HG03460 (cell line): Measurements from ENCODE around the gene CACNA1F.

Experiments used
- ATAC-seq: cut with Tn5 transposase; IDR thresholded peaks from one replicate; pipeline ENCODE4 v1.9.1; 2021; ENCODE audit not compliant: unreplicated experiment

Gene CACNA1F

GRCh38 chrX:49231333-49232000 lies 1.7 kb downstream of the CACNA1F start:
- no peak for ATAC-seq

- ATAC-seq = peak; percentile 66
Measured at GRCh38 chrX:49230500-49231232, 2.5 kb downstream of the CACNA1F start.

GRCh38 chrX:49228185-49228584 lies 5.0 kb downstream of the CACNA1F start:
- ATAC-seq = no peak

GRCh38 chrX:49227726-49228125 lies 5.4 kb downstream of the CACNA1F start:
- ATAC-seq = no peak

GRCh38 chrX:49226946-49227345 lies 6.2 kb downstream of the CACNA1F start:
- ATAC-seq = no peak

- no peak for ATAC-seq
Measured at GRCh38 chrX:49225858-49226257, 7.3 kb downstream of the CACNA1F start.

- no peak for ATAC-seq
Measured at GRCh38 chrX:49221868-49222267, 11.3 kb downstream of the CACNA1F start.

- no peak for ATAC-seq
Measured at GRCh38 chrX:49220100-49220499, 13.0 kb downstream of the CACNA1F start.

- no peak for ATAC-seq
Measured at GRCh38 chrX:49214996-49215526, 18.1 kb downstream of the CACNA1F start.

- ATAC-seq = no peak
Measured at GRCh38 chrX:49214416-49214815, 18.7 kb downstream of the CACNA1F start.

GRCh38 chrX:49212861-49213260 lies 20.3 kb downstream of the CACNA1F start:
- ATAC-seq = no peak

- ATAC-seq = no peak
Measured at GRCh38 chrX:49212209-49212608, 20.9 kb downstream of the CACNA1F start.

- ATAC-seq = no peak
Measured at GRCh38 chrX:49211074-49211473, 22.1 kb downstream of the CACNA1F start.

- ATAC-seq = no peak
Measured at GRCh38 chrX:49210406-49210805, 22.7 kb downstream of the CACNA1F start.

- no peak for ATAC-seq
Measured at GRCh38 chrX:49209434-49210251, 23.5 kb downstream of the CACNA1F start.

GRCh38 chrX:49208399-49208798 lies 24.7 kb downstream of the CACNA1F start:
- no peak for ATAC-seq

GRCh38 chrX:49206543-49206942 lies 26.6 kb downstream of the CACNA1F start:
- ATAC-seq = no peak

- ATAC-seq = no peak
Measured at GRCh38 chrX:49205443-49205842, 27.7 kb downstream of the CACNA1F start.

- no peak for ATAC-seq
Measured at GRCh38 chrX:49204709-49205108, 28.4 kb downstream of the CACNA1F start.

- no peak for ATAC-seq
Measured at GRCh38 chrX:49204017-49204416, 29.1 kb downstream of the CACNA1F start.

GRCh38 chrX:49203536-49203935 lies 29.6 kb downstream of the CACNA1F start:
- no peak for ATAC-seq

- no peak for ATAC-seq
Measured at GRCh38 chrX:49202022-49202421, 31.1 kb downstream of the CACNA1F start.
